Hypothalamus (tissue), 51 donors: ENCODE results near the gene WDR27.

ENCODE experiments used
- DNase-seq, 51 donors: peaks; one replicate each; lab custom pipeline; 2025; lab: John Stamatoyannopoulos, UW

Gene WDR27

DNA sequence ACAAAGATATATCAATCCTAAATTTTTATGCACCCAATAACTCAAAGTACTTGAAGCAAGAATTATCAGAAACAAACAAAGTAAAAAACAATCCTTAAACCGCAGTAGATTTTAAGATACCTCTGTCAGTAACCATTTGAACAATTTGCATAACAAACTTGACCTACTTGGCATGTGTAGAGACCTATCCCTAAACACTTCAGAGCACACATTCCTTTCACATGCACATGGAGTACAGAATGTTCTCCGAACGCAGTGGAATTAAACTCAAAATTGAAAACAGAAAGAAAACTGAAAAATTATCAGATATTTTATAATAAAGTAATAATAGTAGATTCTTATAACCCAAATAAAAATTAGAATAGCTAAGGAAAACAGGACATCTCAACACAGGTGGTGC, 285.6 kb downstream of the WDR27 start:
- DNase-seq: no peak

DNA sequence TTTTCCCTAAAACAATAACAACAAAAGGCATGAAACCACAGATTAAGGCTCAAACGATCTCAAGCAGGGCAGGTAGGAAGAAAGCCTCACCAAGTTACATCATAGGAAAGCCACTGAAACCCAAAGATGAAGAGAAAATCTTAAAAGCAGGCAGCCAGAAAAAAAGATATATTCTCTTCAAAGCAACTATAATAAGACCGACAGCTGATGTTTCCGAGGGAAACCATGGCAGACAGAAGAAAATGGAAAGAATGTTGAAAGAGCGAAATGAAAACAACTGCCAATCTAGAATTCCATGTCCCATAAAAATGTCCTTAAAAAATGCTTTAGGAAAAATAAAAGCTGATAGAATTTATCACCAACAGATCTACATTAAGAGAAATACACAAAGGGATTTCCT, 286.6 kb downstream of the WDR27 start:
- no peak for DNase-seq

DNA sequence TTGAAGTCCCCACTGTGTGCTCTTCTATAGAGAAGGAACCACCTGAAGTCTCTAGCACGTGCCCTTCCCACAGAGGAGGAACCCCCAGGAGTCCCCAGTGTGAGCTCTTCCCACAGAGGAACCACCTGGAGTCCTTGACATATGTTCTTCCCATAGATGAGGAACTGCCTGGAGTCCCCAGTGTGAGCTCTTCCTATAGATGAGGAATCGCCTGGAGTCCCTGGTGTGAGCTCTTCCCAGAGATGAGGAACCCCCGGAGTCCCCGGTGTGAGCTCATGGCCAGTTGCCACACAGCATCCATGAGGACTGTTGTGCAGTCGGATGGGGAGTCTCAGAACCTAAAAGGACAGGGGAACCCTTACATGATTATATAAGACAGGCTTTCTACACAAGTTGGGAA, 290.1 kb downstream of the WDR27 start:
- no peak for DNase-seq

DNA sequence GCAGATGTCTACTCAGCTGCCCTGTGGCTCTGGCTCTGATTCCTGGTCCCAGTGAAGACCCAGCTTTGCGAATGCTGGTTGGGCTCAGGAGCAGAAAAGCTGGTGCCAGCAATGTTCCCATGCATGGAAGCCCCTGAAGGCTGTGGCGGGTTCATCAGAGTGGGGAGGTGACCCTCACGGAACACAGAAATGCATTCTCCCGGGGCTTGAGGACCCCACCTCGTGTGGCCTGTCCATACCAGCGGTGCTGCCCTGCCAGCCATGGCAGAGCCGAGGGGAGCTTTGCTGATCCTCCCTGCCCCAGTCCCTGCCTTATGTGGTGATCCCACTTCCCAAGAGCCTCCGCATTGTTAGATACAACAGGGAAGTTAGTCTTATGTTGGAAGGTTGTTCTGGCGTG, 290.5 kb downstream of the WDR27 start:
- no peak for DNase-seq

DNA sequence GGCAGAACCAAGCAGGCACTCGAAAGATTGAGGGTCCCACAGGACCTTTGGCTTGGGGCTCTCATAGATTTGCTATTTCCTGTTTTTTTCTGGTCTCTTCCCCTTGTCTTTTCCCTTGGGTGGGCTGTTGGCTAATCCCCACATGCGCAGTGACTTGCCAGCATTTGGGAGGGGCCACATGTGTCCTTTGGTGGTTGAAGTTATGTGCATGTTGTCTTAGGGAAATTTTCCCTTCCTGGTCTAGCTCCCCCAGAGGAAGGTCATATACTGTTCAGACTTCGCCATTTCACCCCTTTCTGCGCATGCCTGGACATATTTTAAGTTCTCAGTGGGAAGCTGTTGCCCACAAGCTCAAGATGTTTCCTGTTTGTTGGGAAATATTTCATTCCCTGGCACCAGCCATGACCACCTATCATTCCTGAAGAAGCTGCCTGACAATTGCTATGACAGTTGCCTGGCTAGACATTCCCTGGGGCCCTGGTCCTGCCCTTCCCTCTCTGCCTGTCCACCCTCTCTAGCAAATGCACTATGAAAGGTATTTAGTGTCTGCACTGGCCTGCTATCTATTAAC, 292.0 kb downstream of the WDR27 start:
- DNase-seq: no peak

DNA sequence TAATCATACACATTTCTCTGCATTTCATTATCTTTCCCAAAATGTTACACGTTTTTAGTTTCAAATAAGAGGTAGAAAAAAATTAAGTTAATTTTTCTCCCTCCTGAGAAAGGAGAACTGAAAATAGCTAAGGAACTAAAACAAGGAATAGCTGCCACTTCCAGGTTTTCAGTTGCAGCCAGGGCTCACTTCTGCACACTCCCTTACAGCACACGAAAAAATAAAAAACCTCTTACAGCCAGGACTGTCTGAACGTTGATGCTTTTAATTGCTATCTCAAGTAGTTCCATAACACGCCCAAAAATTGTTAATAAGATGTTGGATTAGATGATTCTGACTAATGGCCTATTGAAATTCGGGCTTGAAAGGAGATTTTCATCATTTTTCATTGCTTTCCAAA, 294.5 kb downstream of the WDR27 start:
- DNase-seq: no peak
